Measurements from ENCODE around the gene INTS4. TPM values are rescaled to one million over a fixed set of nuclear protein-coding genes. Genes with fewer than 3 reads are reported as not detected.
"Not testable (repeated sequence)": the region's sequence is repeated elsewhere in the genome, so short reads cannot be mapped to it uniquely, and the experiment has no call there.

The INTS4 gene
- total RNA-seq, 1 experiment from 2014 or later = 43.9 TPM

DNA sequence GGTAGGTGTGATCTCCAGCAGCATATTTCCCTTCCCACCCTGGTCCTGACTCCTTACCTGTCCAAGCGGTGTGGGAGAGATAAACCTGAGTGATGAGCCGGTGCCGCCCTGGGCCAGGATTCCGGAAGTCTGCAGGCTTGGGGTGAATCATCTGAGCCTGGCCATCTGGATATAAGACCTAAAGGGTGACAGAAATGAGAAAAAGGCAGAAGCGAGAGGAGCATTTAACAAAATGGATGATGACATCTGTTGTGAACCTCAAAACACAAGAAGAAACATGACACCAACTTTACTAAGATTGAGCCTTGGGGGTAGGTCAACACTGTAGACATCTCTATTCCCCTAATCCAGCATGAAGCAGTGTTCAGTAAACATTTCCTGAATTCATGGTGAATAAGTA is 110.7 kb downstream of the INTS4 start:
- intact Hi-C loops (cut with micrococcal nuclease; ENCODE audit: unreplicated experiment) = no loop called here
- H3K9me3 Mint-ChIP-seq (ENCODE audit: low read depth, unreplicated experiment) = no peaks in the 10 kb centered on the region
- no peak for DNase-seq
- no peak overlapping the region for H3K27ac Mint-ChIP-seq (ENCODE audit: unreplicated experiment)
- no peak for TF ChIP-seq CTCF (IDR thresholded peaks at IDR 0.05; ENCODE audit: unreplicated experiment)
- H3K36me3 Mint-ChIP-seq (ENCODE audit: insufficient read depth, unreplicated experiment) = peaks cover 17% of the 10 kb centered on the region
- no peak overlapping the region for H3K4me3 Mint-ChIP-seq (ENCODE audit: low read depth, unreplicated experiment)
- H3K4me1 Mint-ChIP-seq (ENCODE audit: low read depth, unreplicated experiment) = no peaks in the 10 kb centered on the region
- CTCF ChIA-PET = no interaction called here
- H3K27me3 Mint-ChIP-seq (ENCODE audit: unreplicated experiment) = no peaks in the 10 kb centered on the region
- no TSS peak for BruUV-seq (replicated peaks)

GRCh38 chr11:77882396-77882795 is 112.1 kb downstream of the INTS4 start:
- Mint-ChIP-seq H3K9me3 (ENCODE audit: low read depth, unreplicated experiment) (no peaks in the 10 kb centered on the region), H3K27ac (ENCODE audit: unreplicated experiment) (no peak overlapping the region), H3K4me1 (ENCODE audit: low read depth, unreplicated experiment) (no peaks in the 10 kb centered on the region), H3K27me3 (ENCODE audit: unreplicated experiment) (no peaks in the 10 kb centered on the region), H3K4me3 (ENCODE audit: low read depth, unreplicated experiment) (no peak overlapping the region), H3K36me3 (ENCODE audit: insufficient read depth, unreplicated experiment) (peaks cover 17% of the 10 kb centered on the region)
- no peak for DNase-seq
- CTCF ChIA-PET = no interaction called here
- intact Hi-C loops (cut with micrococcal nuclease; ENCODE audit: unreplicated experiment) = no loop called here
- TF ChIP-seq CTCF (IDR thresholded peaks at IDR 0.05; ENCODE audit: unreplicated experiment) = no peak
- BruUV-seq (replicated peaks) = no TSS peak

DNA sequence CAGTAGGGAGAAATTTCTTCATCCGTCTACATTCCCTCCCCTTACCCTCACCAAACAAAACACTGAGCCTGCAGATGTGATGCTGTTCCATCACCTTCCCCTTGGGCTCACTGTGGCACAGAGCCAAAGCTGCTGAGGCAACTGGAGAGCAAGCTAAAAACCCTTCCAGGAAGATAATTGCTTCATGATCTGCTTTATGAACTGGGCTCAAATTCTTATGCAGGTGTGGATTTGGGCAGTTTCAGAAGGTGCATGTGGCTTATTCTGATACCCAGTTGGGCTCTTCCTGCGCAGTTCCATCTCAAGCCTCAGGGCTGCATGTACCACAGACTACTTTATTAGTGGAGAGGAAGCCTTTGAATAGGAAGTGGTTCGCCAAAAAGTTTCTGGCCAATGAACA is 115.2 kb downstream of the INTS4 start:
- CTCF ChIA-PET = no interaction called here
- BruUV-seq (replicated peaks) = no TSS peak
- no peak for DNase-seq
- no peak for TF ChIP-seq CTCF (IDR thresholded peaks at IDR 0.05; ENCODE audit: unreplicated experiment)
- Mint-ChIP-seq H3K9me3 (ENCODE audit: low read depth, unreplicated experiment) (no peaks in the 10 kb centered on the region), H3K4me1 (ENCODE audit: low read depth, unreplicated experiment) (no peaks in the 10 kb centered on the region), H3K27ac (ENCODE audit: unreplicated experiment) (no peak overlapping the region), H3K27me3 (ENCODE audit: unreplicated experiment) (no peaks in the 10 kb centered on the region), H3K4me3 (ENCODE audit: low read depth, unreplicated experiment) (no peak overlapping the region), H3K36me3 (ENCODE audit: insufficient read depth, unreplicated experiment) (peaks cover 8% of the 10 kb centered on the region)
- intact Hi-C loops (cut with micrococcal nuclease; ENCODE audit: unreplicated experiment) = no loop called here

DNA sequence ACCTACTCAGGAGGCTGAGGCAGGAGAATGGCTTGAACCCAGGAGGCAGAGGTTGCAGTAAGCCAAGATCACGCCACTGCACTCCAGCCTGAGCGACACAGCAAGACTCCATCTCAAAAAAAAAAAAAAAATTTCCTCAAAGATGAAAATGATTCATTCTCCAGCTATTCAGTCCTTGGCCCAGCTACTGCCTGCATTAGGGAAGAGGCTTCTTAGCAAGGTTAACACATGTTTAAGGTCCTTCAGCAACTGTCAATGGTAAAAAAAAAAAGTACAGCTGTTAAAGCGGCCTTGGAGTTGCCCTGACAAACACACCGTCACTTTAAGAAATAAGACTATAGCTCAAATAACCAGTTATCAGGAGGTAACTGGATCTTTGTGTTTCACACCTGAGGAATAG is 116.2 kb downstream of the INTS4 start:
- H3K27me3 Mint-ChIP-seq (ENCODE audit: unreplicated experiment); DNase-seq; BruUV-seq (replicated peaks); H3K36me3 Mint-ChIP-seq (ENCODE audit: insufficient read depth, unreplicated experiment); H3K4me1 Mint-ChIP-seq (ENCODE audit: low read depth, unreplicated experiment); H3K4me3 Mint-ChIP-seq (ENCODE audit: low read depth, unreplicated experiment); intact Hi-C loops (cut with micrococcal nuclease; ENCODE audit: unreplicated experiment); H3K9me3 Mint-ChIP-seq (ENCODE audit: low read depth, unreplicated experiment); H3K27ac Mint-ChIP-seq (ENCODE audit: unreplicated experiment): not testable (repeated sequence)
- CTCF ChIA-PET = interaction anchor here (0.6 to 0.7 kb wide), 2 partner anchors 8 to 54 kb away, joined by 3 to 6 read pairs; no protein-coding TSS in a partner anchor

GRCh38 chr11:77876045-77876444 is 118.4 kb downstream of the INTS4 start:
- no TSS peak for BruUV-seq (replicated peaks)
- Mint-ChIP-seq H3K27me3 (ENCODE audit: unreplicated experiment) (no peaks in the 10 kb centered on the region), H3K4me3 (ENCODE audit: low read depth, unreplicated experiment) (no peak overlapping the region), H3K4me1 (ENCODE audit: low read depth, unreplicated experiment) (no peaks in the 10 kb centered on the region), H3K9me3 (ENCODE audit: low read depth, unreplicated experiment) (no peaks in the 10 kb centered on the region), H3K27ac (ENCODE audit: unreplicated experiment) (no peak overlapping the region), H3K36me3 (ENCODE audit: insufficient read depth, unreplicated experiment) (peaks cover 8% of the 10 kb centered on the region)
- no peak for DNase-seq
- TF ChIP-seq CTCF (IDR thresholded peaks at IDR 0.05; ENCODE audit: unreplicated experiment) = no peak
- intact Hi-C loops (cut with micrococcal nuclease; ENCODE audit: unreplicated experiment) = no loop called here
- CTCF ChIA-PET = no interaction called here
